GM06990 (cell line): ENCODE data around the gene FAR2.
"Not testable (repeated sequence)": the region's sequence is repeated elsewhere in the genome, so short reads cannot be mapped to it uniquely, and the experiment has no call there.

Experiments
- DNase-seq: peaks from one replicate; pipeline ENCODE4 v3.0.0-alpha.2; 2011; ENCODE audit not compliant: insufficient read length; ENCODE audit errors: extremely low read depth
- H3K27me3 ChIP-seq: replicated peaks from 2 replicates; pipeline ENCODE4 v1.6.0; 2011; ENCODE audit warnings: low read length; ENCODE audit not compliant: control insufficient read depth, insufficient read depth
- H3K36me3 ChIP-seq: 2 replicates; pipeline ENCODE4 v1.5.1; 2011; ENCODE audit warnings: low read length; ENCODE audit not compliant: control insufficient read depth, insufficient read depth
- H3K4me3 ChIP-seq: replicated peaks from 2 replicates; pipeline ENCODE4 v1.5.1; 2011; ENCODE audit warnings: low read depth, mild to moderate bottlenecking, control low read depth, low read length
- TF ChIP-seq, protein P1 (sequence below): IDR thresholded peaks from 2 replicates; pipeline ENCODE4 v1.5.1; 2011; ENCODE audit warnings: low read length, control low read depth, mild to moderate bottlenecking, inconsistent platforms; ENCODE audit not compliant: insufficient read depth, poor library complexity, severe bottlenecking

Gene FAR2

DNA sequence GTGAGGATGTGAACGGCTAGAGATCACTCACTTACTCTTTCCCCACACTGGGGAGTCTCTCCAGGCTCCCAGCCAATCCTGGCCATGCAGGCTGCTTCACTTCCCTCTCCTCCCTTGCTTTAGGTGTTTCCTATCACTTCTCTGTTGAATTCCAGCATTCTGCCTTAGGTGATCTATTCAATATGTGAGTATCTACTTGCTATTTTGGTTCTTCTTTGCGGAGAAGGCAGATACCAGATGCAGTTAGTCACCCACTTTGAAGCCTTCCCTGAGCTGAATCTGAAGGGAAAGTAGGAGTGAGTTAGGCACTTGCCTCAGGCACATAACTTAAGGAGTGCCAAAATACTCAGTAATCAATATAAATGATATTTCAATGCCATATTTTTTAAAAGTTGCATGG is 36.0 kb upstream of the FAR2 start:
- no peaks in the 10 kb centered on the region for H3K36me3 ChIP-seq
- TF ChIP-seq, protein P1, sequence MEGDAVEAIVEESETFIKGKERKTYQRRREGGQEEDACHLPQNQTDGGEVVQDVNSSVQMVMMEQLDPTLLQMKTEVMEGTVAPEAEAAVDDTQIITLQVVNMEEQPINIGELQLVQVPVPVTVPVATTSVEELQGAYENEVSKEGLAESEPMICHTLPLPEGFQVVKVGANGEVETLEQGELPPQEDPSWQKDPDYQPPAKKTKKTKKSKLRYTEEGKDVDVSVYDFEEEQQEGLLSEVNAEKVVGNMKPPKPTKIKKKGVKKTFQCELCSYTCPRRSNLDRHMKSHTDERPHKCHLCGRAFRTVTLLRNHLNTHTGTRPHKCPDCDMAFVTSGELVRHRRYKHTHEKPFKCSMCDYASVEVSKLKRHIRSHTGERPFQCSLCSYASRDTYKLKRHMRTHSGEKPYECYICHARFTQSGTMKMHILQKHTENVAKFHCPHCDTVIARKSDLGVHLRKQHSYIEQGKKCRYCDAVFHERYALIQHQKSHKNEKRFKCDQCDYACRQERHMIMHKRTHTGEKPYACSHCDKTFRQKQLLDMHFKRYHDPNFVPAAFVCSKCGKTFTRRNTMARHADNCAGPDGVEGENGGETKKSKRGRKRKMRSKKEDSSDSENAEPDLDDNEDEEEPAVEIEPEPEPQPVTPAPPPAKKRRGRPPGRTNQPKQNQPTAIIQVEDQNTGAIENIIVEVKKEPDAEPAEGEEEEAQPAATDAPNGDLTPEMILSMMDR, result no peak
- H3K27me3 ChIP-seq, result no peaks in the 10 kb centered on the region
- DNase-seq, result no peak
- no peak overlapping the region for H3K4me3 ChIP-seq

DNA sequence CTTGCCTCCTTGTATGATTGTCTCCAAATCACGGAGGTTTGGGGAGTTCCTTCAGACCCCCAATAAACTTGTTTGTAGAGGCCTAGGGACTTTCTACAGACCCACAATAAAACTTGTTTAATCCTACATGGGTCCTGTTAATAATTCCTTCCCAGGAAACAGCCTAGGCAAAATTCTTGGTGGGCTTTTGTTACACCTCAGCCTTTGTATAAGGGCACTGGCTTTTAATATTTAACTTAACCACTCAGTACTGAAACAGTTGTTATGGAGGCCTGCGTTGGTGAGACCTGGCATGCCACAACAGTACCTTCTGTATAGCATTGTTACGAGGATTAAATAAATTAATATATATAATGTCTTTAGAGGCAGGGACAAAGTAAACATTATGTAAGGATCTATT is 32.7 kb upstream of the FAR2 start:
- Histone ChIP-seq H3K36me3 (no peaks in the 10 kb centered on the region), H3K4me3 (no peak overlapping the region), H3K27me3 (no peaks in the 10 kb centered on the region)
- DNase-seq, result no peak
- TF ChIP-seq, protein P1, result no peak

DNA sequence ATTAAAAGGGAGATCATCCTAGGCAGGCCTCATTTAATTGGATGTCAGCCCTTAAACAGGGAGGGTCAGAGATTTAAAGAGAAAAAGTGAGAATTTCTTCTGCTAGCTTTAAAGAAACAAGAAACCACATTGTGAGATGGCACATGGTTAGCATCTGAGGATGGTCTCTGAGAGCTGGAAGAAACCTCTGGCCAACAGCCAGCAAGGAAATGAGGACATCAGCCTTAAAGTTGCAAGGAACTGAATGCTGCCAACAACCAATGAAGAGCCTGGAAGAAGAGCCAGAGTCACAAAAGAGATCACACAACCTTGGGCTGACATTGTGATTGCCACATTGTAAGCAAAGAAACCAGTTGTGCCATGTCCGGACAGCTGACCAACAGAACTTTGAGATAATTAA is 17.5 kb upstream of the FAR2 start:
- no peaks in the 10 kb centered on the region for H3K36me3 ChIP-seq
- H3K4me3 ChIP-seq, result no peak overlapping the region
- TF ChIP-seq, protein P1, result no peak
- H3K27me3 ChIP-seq, result no peaks in the 10 kb centered on the region
- no peak for DNase-seq

DNA sequence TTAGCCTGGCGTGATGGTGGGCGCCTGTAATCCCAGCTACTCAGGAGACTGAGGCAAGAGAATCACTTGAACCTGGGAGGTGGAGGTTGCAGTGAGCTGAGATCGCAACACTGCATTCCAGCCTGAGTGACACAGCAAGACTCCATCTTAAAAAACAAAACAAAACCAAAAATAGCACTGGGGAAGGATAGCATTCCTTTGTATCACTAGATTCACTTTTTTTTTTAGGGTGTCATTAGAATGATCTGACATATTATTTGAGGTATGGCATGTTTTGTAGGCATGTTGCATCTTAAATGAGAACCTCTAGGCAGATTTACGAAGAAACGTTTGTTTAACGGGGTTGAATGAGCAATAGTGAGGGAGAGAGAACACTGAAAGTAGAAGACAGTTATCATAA is 16.8 kb upstream of the FAR2 start:
- H3K4me3 ChIP-seq, result no peak overlapping the region
- TF ChIP-seq, protein P1, result no peak

DNA sequence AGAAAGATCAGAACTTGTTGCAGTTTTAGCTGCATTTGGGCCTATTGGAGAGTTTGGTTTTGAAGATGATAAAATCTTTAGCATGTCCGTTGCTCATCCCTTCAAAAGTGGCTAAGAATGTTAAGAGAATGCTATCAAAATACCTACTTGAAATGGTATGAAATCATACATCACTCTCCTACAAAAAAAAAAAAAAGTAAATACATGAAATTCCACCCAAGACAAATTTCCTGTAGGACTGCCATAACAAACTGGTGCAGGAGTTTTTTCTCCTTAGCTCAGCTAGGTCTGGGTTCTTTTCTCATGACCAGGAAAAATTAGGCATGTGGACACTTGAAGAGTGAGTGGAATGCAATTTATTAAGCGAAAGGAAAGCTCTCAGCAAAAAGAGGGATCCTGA is 15.9 kb upstream of the FAR2 start:
- Histone ChIP-seq H3K27me3 (no peaks in the 10 kb centered on the region), H3K4me3 (no peak overlapping the region), H3K36me3 (no peaks in the 10 kb centered on the region)
- no peak for DNase-seq
- TF ChIP-seq, protein P1, result no peak

More for the DNA sequence above, 16.8 kb upstream of the FAR2 start:
- Histone ChIP-seq H3K36me3 (no peaks in the 10 kb centered on the region), H3K27me3 (no peaks in the 10 kb centered on the region)
- no peak for DNase-seq

DNA sequence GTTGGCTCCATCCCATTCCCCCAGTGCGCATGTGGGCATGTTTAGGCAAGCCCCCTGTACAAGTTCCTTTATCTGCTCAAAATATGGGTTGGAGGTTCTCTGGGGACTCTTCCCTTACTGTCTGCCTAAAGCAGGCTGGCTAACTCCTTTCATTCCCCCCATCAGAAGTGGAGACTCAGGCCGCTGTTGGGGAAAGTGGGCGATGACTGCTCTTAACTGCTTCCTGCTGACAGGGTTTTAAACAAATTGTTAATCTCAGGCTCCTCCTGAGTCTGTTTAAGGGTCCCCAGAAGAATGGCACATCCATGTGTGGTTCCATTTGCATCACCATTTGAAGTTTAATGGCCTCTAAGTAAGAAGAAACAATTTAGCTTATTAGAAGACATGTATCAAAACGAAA is 15.4 kb upstream of the FAR2 start:
- no peak overlapping the region for H3K4me3 ChIP-seq
- DNase-seq, result no peak
- TF ChIP-seq, protein P1, result no peak
- no peaks in the 10 kb centered on the region for H3K27me3 ChIP-seq
- H3K36me3 ChIP-seq, result no peaks in the 10 kb centered on the region

DNA sequence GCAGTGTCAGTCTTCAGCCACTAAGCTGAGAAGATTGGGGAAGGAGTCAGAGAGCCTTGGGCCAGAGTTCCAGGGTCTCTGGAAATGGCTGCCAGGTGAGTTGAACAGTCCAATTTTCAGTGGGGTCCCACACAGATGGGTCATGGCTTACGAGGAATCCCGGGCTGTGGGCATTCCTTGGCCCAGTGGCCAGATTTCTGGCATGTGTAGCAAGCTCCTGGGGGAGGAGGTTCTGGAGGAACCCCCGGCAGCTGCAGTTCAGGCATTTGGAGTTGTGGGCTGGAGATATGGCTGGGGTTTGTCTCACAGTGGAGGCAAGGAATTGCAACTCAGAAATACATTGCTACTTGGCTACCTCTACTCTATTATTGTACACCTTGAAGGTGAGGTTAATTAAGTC is 10.8 kb upstream of the FAR2 start:
- not testable (repeated sequence) for H3K36me3 ChIP-seq, H3K27me3 ChIP-seq, DNase-seq, H3K4me3 ChIP-seq

DNA sequence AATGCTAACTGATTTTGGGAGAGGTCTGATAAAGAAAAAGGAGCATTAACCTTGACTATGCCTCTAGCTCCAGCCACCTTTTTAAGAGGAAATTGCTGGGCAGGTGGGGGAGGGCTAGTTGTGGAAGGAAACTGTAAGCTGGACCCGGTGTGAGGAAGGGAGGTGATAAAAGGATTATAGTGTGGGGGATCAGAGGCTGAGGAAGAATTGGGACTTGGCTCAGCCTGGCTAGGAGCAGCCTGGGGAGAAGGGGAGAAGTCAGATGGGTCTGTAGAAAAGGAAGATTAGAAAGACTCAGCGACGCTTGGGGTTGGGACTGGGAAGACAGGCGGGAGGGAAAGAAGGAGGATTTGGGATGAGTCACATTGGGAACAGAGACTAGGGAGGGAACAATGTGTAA is 10.2 kb upstream of the FAR2 start:
- not testable (repeated sequence) for H3K4me3 ChIP-seq, DNase-seq, H3K27me3 ChIP-seq, H3K36me3 ChIP-seq
